HG03066 (cell line): ENCODE results near the gene B4GALT6.
"Not testable (repeated sequence)": the region's sequence is repeated elsewhere in the genome, so short reads cannot be mapped to it uniquely, and the experiment has no call there.

Experiments
- ATAC-seq: cut with Tn5 transposase; IDR thresholded peaks from one replicate; pipeline ENCODE4 v1.9.1; 2021; ENCODE audit warnings: low read depth; ENCODE audit not compliant: unreplicated experiment

B4GALT6 gene

DNA sequence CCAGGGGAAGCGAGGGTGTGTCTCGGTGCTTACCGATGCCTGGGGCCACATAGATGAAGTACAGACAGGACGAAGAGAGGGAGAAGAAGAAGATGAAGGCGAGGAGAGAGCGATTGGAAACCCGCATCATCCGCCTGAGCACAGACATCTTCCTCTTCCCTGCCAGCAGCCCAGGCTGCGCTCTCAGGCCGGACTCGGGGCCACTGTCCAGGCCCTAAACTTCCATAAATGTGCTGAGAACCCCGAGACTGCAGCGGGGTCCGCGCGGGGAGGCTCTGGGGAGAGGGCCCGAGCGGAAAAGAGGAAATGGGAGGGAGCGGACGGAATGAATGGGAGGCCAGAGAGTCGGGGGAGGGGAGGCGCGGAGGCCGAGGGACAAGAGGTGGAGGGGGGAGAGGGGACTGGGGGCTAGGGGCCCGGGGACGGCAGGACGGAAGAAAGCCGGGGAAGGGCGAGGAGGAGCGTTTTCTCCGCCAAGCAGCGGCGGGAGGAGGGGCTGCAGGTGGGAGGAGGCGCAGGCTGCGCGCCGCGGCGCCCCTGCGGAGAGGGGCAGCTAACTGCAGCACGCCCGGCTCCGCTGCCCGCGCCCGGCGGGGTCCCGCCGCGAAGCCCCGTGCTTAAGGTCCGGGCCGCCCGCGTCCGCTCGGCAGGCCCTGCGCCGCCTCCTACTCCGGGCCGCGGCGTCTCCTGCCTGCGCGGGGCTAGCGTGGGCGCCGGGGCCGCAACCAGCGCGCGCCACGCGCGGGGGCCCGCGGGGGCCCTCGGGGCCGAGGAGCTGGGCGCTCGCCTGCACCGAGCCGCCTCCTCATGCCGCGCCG, at the start of gene B4GALT6:
Gene B4GALT6, minus strand, starts transcription at position 303 of the 818 bp plus-strand sequence. Its CDS starts 155 bp downstream, at position 148.
- ATAC-seq, result peak; percentile 36

- no peak for ATAC-seq
Measured at GRCh38 chr18:31731628-31732027, 47.2 kb upstream of the B4GALT6 start.

DNA sequence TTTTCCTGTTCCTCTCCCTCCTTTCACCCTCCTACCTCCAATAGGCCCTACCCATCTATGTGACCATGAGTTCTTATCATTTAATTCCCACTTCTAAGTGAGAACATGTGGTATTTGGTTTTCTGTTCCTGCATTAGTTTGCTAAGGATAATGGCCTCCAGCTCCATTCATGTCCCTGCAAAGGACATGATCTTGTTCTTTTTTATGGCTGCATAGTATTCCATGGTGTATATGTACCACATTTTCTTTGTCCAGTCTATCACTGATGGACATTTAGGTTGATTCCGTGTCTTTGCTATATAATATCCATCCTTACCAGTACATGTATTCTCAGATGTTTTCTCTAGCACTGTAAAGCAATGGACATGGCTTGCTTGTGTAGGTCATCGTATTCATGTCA, 44.8 kb upstream of the B4GALT6 start:
- not testable (repeated sequence) for ATAC-seq

DNA sequence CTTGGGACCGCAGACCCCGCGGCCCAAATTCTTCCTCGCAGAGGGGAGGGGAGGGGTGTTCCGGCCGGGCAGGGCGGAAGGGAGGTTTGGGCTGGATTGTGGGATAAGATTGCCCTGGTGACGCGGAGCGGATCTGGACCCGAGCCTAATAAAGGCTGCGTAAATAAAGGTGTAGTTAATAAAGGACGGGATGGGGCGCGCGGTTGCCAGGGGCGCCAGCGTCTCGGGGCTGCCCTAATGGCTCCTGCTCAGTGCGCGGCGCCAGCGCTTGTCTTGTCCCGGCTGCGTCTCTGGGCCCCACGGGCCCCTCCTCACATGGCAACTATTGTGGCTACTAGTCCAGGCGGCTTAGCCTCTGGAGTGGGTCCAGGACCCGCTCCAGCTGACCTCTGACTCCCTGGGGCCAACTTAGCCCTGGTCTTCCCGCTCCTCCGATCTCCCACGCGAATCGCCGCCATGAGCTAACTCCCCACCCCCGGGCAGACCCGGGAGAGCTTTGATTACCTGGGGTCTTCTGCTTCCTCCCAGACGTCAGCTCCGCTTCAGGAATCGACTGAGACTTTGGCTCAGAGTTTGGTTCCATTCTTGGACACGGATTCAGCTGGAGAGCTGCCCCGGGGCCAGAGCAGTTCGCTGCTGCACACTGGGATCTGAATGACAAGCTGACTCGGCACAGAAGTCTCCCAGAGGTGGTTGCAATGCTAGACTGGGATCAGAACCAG, 39.8 kb upstream of the B4GALT6 start:
- peak; percentile 44 for ATAC-seq

DNA sequence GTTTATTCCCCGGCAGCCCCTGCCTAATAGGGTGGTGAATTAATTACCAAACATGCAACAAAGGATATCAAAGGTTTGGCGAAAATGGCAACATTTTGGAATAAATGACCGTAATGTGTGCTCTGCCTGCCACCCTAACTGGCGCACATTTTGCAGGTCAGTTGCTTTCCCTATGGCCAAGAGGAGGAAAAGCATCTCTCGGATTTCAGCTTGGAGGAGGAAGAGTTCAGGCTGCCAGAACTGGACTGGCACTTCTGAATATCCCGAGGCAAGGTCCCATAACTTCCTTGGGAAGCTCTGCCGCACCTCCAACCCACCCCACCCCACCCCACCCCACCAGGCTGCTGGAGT, 39.2 kb upstream of the B4GALT6 start:
- ATAC-seq, result no peak

- ATAC-seq, result peak; percentile 89
Measured at GRCh38 chr18:31722369-31722957, 38.1 kb upstream of the B4GALT6 start.

DNA sequence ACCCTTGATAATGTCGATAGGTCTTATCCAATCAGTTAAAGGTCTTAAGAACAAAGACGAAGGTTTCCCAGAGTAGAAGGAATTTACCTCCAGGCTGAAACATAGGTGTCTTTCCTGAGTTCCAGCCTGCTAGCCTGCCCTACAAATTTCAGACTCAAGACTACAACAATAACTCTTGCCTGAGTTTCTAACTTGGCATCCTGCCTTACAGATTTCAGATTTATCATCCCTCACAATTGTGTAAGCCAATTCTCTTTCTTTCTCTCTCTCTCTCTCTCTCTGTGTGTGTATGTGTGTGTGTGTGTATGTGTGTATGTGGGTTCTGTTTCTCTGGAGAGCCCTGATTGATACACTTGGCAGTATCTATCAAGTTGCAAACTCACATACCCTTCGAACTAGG, 37.2 kb upstream of the B4GALT6 start:
- no peak for ATAC-seq

GRCh38 chr18:31720867-31721266, 36.5 kb upstream of the B4GALT6 start:
- ATAC-seq, result no peak

DNA sequence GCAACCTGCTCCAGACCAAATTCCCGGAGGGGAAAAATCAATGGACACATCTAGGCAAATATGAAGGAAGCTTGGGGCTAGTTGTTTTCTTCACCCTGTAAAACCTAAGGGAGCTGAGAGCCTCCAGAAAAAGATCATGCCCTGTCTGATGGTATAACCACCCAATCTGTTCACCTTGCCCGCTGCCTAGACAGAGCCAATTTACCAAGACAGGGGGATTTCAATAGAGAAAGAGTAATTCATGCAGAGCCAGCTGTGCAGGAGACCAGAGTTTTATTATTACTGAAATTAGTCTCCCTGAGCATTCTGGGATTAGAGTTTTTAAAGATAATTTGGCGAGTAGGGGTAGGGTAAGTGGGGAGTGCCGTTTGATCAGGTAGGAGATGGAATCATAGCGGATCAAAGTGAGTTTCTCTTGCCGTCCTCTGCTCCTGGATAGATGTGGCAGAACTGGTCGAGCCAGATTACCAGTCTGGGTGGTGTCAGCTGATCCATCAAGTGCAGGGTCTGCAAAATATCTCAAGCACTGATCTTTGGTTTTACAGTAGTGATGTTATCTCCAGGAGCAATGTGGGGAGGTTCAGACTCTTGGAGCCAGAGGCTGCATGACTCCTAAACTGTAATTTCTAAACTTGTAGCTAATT, 35.1 kb upstream of the B4GALT6 start:
- ATAC-seq, result no peak

- ATAC-seq, result no peak
Measured at GRCh38 chr18:31718386-31718785, 34.0 kb upstream of the B4GALT6 start.

DNA sequence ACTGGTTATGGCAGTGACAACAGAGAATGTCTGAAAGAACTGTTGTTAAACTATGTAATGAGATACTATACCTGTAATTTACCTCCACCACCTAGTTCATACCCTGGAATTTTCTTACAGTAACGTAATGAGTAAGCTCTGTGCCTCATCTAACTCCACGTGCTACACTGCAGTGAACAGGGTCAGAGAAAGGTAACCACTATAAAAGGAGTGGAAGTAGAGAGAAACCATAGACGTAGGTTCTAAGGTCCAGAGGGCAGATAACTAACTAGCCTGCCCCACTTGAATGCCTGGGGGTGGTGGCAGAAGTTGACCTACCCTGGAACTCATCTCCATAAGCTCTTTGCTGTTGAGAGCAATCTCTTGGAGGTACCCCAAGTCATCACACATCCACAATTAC, 32.0 kb upstream of the B4GALT6 start:
- ATAC-seq, result no peak

- ATAC-seq, result no peak
Measured at GRCh38 chr18:31711365-31712172, 27.2 kb upstream of the B4GALT6 start.

- ATAC-seq, result no peak
Measured at GRCh38 chr18:31710826-31711225, 26.4 kb upstream of the B4GALT6 start.

DNA sequence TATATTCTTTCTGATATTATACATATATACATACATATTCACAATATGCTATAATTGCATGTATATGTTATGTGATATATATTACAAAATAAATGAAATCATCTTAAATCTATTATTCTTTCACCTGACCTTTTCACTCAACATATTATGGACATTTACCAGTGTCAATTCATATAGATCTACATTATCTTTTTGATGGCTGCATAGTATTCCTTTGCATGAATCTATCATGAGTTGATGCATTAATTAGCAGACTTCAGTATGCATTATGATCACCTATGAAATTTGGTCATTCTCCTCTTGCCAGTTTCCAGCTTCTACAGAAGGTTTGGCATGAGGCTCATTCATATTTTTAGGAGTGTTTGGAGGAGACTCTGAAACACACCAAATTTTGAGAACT, 23.4 kb upstream of the B4GALT6 start:
- no peak for ATAC-seq

DNA sequence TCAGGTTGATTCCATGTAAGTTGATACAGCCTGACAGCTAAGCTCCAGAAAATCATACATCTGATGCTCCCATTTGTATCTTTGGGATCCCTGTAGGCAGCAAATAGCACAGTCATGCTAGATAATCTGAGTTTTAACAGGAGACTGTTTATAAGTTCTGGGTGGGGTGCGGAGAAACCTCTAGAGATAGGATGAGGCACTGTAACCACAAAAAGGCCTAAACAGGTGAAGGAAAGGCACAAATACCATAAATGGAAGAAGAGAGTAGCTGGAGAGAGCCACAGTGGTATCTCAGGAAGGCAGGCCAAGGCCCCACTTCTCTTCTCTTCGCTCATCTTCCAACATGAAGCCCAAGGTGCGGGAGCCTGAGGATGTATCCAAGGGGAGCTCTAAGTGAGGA, 18.1 kb upstream of the B4GALT6 start:
- ATAC-seq, result no peak

- no peak for ATAC-seq
Measured at GRCh38 chr18:31701744-31702143, 17.4 kb upstream of the B4GALT6 start.

DNA sequence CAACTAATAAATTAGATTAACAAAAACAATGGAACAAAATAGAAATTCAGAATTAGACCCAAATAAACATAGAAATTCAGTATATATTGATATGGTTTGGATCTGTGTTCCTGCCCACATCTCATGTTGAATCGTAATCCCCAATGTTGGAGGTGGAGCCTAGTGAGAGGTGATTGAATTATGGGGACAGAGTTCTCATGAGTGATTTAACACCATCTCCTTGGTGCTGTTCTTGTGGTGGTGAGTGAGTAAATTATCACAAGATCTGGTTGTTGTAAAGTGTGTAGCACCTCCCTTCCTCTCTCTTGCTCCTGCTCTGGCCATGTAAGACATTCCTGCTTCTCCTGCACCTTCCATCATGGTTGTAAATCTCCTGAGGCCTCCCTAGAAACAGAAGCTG, 16.6 kb upstream of the B4GALT6 start:
- no peak for ATAC-seq

DNA sequence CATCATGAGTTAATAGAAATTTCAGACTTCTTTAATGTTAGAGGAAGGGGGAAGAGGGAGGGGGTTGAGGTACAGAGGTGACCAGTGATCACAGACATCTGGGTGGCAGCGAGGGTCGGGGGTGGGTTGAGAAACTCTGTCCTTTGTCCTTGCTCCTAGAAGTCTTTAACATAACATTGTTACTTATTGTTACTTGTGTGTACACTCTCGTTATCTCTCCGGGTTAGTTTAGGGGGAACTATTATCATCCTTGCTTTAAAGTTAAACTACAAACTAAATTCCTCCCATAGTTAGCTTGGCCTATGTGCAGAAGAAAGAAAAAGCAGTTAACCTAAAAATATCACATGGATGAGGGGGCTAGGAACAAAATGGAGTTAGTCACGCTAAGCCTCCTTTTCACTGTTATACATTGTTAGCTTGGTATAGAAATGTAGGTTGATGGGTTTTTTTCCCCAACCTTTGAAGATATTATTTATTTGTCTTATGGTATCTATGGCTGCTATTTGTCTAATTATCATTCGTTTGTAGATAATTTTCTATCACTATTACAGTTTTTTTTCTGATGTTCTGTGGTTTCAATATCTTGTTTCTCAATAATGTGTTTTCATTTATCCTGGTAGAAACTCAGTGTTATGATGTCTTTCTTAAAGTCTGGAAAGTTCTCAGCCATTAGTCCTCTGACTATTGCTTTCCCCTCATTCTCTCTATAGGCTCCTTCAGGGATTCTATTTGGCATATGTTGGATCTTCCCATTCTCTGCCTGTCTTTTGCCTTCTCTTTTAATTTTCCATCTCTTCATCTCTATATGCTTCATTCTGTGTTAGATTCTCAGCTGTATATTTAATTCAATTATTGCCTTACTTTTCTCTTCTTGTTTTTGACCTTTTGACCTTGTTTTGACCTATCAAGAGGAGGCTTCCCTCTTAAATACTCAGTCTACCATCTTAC, 13.2 kb upstream of the B4GALT6 start:
- no peak for ATAC-seq

DNA sequence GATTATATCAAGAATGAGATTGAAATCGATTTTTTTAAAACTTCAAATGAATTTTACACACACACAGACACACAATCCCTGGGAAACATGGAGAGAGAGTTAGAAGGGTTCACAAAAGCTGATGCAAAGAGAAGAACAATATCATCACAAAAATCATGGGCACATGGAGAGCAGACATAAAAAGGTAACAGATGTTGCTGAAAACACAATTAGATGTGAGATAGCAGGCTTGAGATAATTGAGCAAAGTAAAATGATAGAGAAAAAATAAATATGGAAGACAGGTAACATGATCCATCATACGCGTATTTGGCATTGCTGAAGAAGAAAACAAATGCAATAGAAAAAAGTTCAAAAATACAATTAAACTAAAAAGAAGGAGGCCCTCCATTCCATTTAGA, 11.6 kb upstream of the B4GALT6 start:
- ATAC-seq, result no peak
